ENCODE measurements around the gene MUC5AC.
"Not testable (repeated sequence)": the region's sequence is repeated elsewhere in the genome, so short reads cannot be mapped to it uniquely, and the experiment has no call there.

The MUC5AC gene

GRCh38 chr11:1209371-1210057 is 51.8 kb downstream of the MUC5AC start:
- DNase-seq: no peak

- no peak for DNase-seq
Observed at GRCh38 chr11:1211838-1212237, 54.1 kb downstream of the MUC5AC start.

- not testable (repeated sequence) for DNase-seq
Observed at GRCh38 chr11:1215826-1216225, 58.1 kb downstream of the MUC5AC start.

GRCh38 chr11:1217151-1217550 is 59.4 kb downstream of the MUC5AC start:
- DNase-seq: no peak

- no peak for DNase-seq
Observed at GRCh38 chr11:1218256-1218787, 60.6 kb downstream of the MUC5AC start.

- DNase-seq: no peak
Observed at GRCh38 chr11:1218788-1219445, 61.2 kb downstream of the MUC5AC start.

- DNase-seq: no peak
Observed at GRCh38 chr11:1219446-1219833, 61.7 kb downstream of the MUC5AC start.

GRCh38 chr11:1219834-1220815 is 62.4 kb downstream of the MUC5AC start:
- no peak for DNase-seq

GRCh38 chr11:1220941-1221721 is 63.4 kb downstream of the MUC5AC start:
- DNase-seq: no peak

- DNase-seq: no peak
Observed at GRCh38 chr11:1221848-1222311, 64.1 kb downstream of the MUC5AC start.

GRCh38 chr11:1222491-1223345 is 65.0 kb downstream of the MUC5AC start, which contains the start of gene MUC5B:
MUC5B (plus strand) TSS chr11:1223066; CDS start chr11:1223124, 58 bp downstream.
- no peak for DNase-seq

- DNase-seq: no peak
Observed at GRCh38 chr11:1223346-1224110, 65.8 kb downstream of the MUC5AC start.

GRCh38 chr11:1224111-1224490 is 66.3 kb downstream of the MUC5AC start:
- DNase-seq: no peak

GRCh38 chr11:1224491-1225385 is 67.0 kb downstream of the MUC5AC start:
- DNase-seq: no peak

GRCh38 chr11:1225386-1226225 is 67.9 kb downstream of the MUC5AC start:
- no peak for DNase-seq

GRCh38 chr11:1226226-1226985 is 68.7 kb downstream of the MUC5AC start:
- DNase-seq: no peak

GRCh38 chr11:1226986-1227550 is 69.3 kb downstream of the MUC5AC start:
- no peak for DNase-seq

Data from CD4-positive, alpha-beta T cell treated with Interleukin-4 for 4 hours (primary cell).